Ectodermal cell (in vitro differentiated cells): ENCODE data around the gene HOXD11.

Experiments
- H3K27ac ChIP-seq: 2 replicates; pipeline ENCODE4 v1.7.0; 2013; ENCODE audit warnings: mild to moderate bottlenecking, low read depth, low read length; ENCODE audit not compliant: insufficient read depth, poor library complexity, severe bottlenecking
- H3K27me3 ChIP-seq: 2 replicates; pipeline ENCODE4 v1.7.0; 2013; ENCODE audit warnings: mild to moderate bottlenecking, low read length; ENCODE audit not compliant: insufficient read depth, control insufficient read depth, poor library complexity, severe bottlenecking
- H3K36me3 ChIP-seq: one replicate; pipeline ENCODE4 v1.7.0; 2013; ENCODE audit warnings: low read length; ENCODE audit not compliant: control insufficient read depth, insufficient read depth
- H3K4me1 ChIP-seq: one replicate; pipeline ENCODE4 v1.7.0; 2013; ENCODE audit warnings: low read length; ENCODE audit not compliant: control insufficient read depth, insufficient read depth
- H3K4me3 ChIP-seq: 2 replicates; pipeline ENCODE4 v1.7.0; 2013; ENCODE audit warnings: low read depth, low read length, control low read depth; ENCODE audit not compliant: insufficient read depth
- H3K9me3 ChIP-seq: 2 replicates; pipeline ENCODE4 v1.7.0; 2013; ENCODE audit warnings: mild to moderate bottlenecking, low read length, moderate library complexity; ENCODE audit not compliant: control insufficient read depth
- WGBS, 2 experiments: methylation state at CpG; one replicate each; pipeline ENCODE4 v1.1.7; 2013; ENCODE audit warnings: missing lambda C conversion rate in 2 of 2; 5-methylcytosine and 5-hydroxymethylcytosine counted together

HOXD11 gene

GRCh38 chr2:176115883-176116813 is 9.1 kb downstream of the HOXD11 start, which contains the start of gene HOXD10:
HOXD10 (plus strand) TSS chr2:176116778; CDS start chr2:176116834, 56 bp downstream.
- Histone ChIP-seq H3K9me3 (no peaks in the 10 kb centered on the region), H3K27me3 (peaks cover 100% of the 10 kb centered on the region), H3K36me3 (no peaks in the 10 kb centered on the region), H3K4me1 (no peaks in the 10 kb centered on the region), H3K27ac (no peak within 1 kb of the TSS), H3K4me3 (no peak within 1 kb of the TSS)
- 4 to 5% methylated on average over 66 of the region's 66 CpGs for WGBS, 2 experiments

GRCh38 chr2:176117162-176117822 is 10.2 kb downstream of the HOXD11 start:
- Histone ChIP-seq H3K27ac (no peak overlapping the region), H3K36me3 (no peaks in the 10 kb centered on the region), H3K9me3 (no peaks in the 10 kb centered on the region), H3K27me3 (peaks cover 100% of the 10 kb centered on the region), H3K4me1 (no peaks in the 10 kb centered on the region), H3K4me3 (no peak overlapping the region)
- 70 to 71% methylated on average over 40 of the region's 40 CpGs for WGBS, 2 experiments

GRCh38 chr2:176117823-176118371 is 10.8 kb downstream of the HOXD11 start:
- Histone ChIP-seq H3K4me3 (no peak overlapping the region), H3K9me3 (no peaks in the 10 kb centered on the region), H3K27ac (no peak overlapping the region), H3K36me3 (no peaks in the 10 kb centered on the region), H3K4me1 (no peaks in the 10 kb centered on the region), H3K27me3 (peaks cover 100% of the 10 kb centered on the region)
- 54 to 56% methylated on average over 11 of the region's 11 CpGs for WGBS, 2 experiments

- Histone ChIP-seq H3K4me1 (no peaks in the 10 kb centered on the region), H3K27me3 (peaks cover 100% of the 10 kb centered on the region), H3K4me3 (no peak overlapping the region), H3K27ac (no peak overlapping the region), H3K9me3 (no peaks in the 10 kb centered on the region), H3K36me3 (no peaks in the 10 kb centered on the region)
- 16 to 17% methylated on average over 24 of the region's 24 CpGs for WGBS, 2 experiments
These were observed 11.7 kb downstream of the HOXD11 start for GRCh38 chr2:176118601-176119339.

- Histone ChIP-seq H3K9me3 (no peaks in the 10 kb centered on the region), H3K4me1 (no peaks in the 10 kb centered on the region), H3K27me3 (peaks cover 100% of the 10 kb centered on the region), H3K27ac (no peak overlapping the region), H3K4me3 (no peak overlapping the region), H3K36me3 (no peaks in the 10 kb centered on the region)
- WGBS, 2 experiments, result 22 to 25% methylated on average over 13 of the region's 13 CpGs
These were observed 13.5 kb downstream of the HOXD11 start for GRCh38 chr2:176120364-176121189.

- Histone ChIP-seq H3K36me3 (no peaks in the 10 kb centered on the region), H3K27me3 (peaks cover 100% of the 10 kb centered on the region), H3K27ac (no peak overlapping the region), H3K4me3 (no peak overlapping the region), H3K9me3 (no peaks in the 10 kb centered on the region), H3K4me1 (no peaks in the 10 kb centered on the region)
- 5 to 6% methylated on average over 53 of the region's 53 CpGs for WGBS, 2 experiments
These were observed 14.3 kb downstream of the HOXD11 start for GRCh38 chr2:176121190-176122051.

- Histone ChIP-seq H3K27ac (no peak overlapping the region), H3K4me1 (no peaks in the 10 kb centered on the region), H3K27me3 (peaks cover 100% of the 10 kb centered on the region), H3K36me3 (no peaks in the 10 kb centered on the region), H3K9me3 (no peaks in the 10 kb centered on the region), H3K4me3 (peak overlapping the region; percentile 24)
- WGBS, 2 experiments, result 1 to 2% methylated on average over 44 of the region's 47 CpGs
These were observed 15.1 kb downstream of the HOXD11 start for GRCh38 chr2:176122052-176122682.

GRCh38 chr2:176122683-176123410 is 15.8 kb downstream of the HOXD11 start, which contains the start of gene HOXD9:
HOXD9 (plus strand) TSS chr2:176122719; CDS start chr2:176122769, 50 bp downstream.
- Histone ChIP-seq H3K36me3 (no peaks in the 10 kb centered on the region), H3K4me3 (peak within 1 kb of the TSS; percentile 24)

More at GRCh38 chr2:176122683-176123410, 15.8 kb downstream of the HOXD11 start, which contains the start of gene HOXD9:
- Histone ChIP-seq H3K27ac (no peak within 1 kb of the TSS), H3K4me1 (no peaks in the 10 kb centered on the region), H3K9me3 (no peaks in the 10 kb centered on the region), H3K27me3 (peaks cover 100% of the 10 kb centered on the region)
- WGBS, 2 experiments, result 1% methylated on average over 84 of the region's 84 CpGs
